IMR-90 (cell line): ENCODE measurements around the gene SNAPC4.

Source experiments
- BHLHE40 ChIP-seq: fragments of 150-350 bp; IDR thresholded peaks from 2 replicates; pipeline ENCODE4 v1.6.1; 2016; ENCODE audit warnings: mild to moderate bottlenecking, low read depth, low read length
- FOS ChIP-seq: fragments of 150-350 bp; IDR thresholded peaks from 2 replicates; pipeline ENCODE4 v1.6.1; 2016; ENCODE audit warnings: low read depth, low read length
- MXI1 ChIP-seq: IDR thresholded peaks from 2 replicates; pipeline ENCODE4 v1.6.1; 2012; ENCODE audit warnings: low read depth, mild to moderate bottlenecking, low read length, moderate library complexity, borderline replicate concordance
- NFE2L2 ChIP-seq: fragments of 150-350 bp; IDR thresholded peaks from 2 replicates; pipeline ENCODE4 v1.6.1; 2016; ENCODE audit warnings: low read depth, mild to moderate bottlenecking, low read length
- POLR2A ChIP-seq: IDR thresholded peaks from 2 replicates; pipeline ENCODE4 v1.6.1; 2012; ENCODE audit warnings: mild to moderate bottlenecking, low read depth, low read length
- RCOR1 ChIP-seq: IDR thresholded peaks from 2 replicates; pipeline ENCODE4 v1.6.1; 2012; ENCODE audit warnings: mild to moderate bottlenecking, low read length, improper control_type of control experiment; ENCODE audit not compliant: insufficient replicate concordance
- RFX5 ChIP-seq: IDR thresholded peaks from 2 replicates; pipeline ENCODE4 v1.8.0; 2012; ENCODE audit warnings: low read depth, mild to moderate bottlenecking, low read length, moderate library complexity
- SMC3 ChIP-seq: fragments of 150-350 bp; IDR thresholded peaks from 2 replicates; pipeline ENCODE4 v1.6.1; 2016; ENCODE audit warnings: low read depth, mild to moderate bottlenecking, antibody characterized with exemption, low read length, moderate library complexity
- TF ChIP-seq, protein P1 (sequence below): conservative IDR thresholded peaks from 2 replicates; pipeline ENCODE4 v1.5.1; 2012; ENCODE audit warnings: mild to moderate bottlenecking, low read depth, low read length, improper control_type of control experiment
- TF ChIP-seq, protein P2 (sequence below): fragments of 150-350 bp; IDR thresholded peaks from 2 replicates; pipeline ENCODE4 v1.6.1; 2017; ENCODE audit warnings: mild to moderate bottlenecking, antibody characterized with exemption, low read length, low read depth

DNA sequence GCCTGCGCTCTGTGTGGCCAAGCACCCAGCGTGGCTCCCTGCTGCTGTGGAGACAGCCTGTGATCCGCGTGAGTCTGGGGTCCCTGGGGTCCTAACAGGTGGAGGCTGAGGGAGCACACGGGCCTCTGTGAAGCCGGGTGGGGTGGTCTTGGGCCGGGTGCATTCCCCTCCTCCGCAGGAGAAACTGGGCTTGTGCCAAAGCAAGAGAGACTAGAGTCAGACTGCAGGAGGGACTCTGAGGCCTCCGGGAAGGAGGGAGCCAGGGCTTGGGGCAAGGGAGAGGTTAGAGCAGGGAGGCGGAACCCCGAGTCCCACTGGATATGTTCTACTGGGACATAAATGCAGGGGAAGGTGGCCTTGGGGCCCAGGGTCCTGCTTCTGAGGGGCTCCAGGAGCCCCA, 46.9 kb downstream of the SNAPC4 start:
- TF ChIP-seq, protein P1, sequence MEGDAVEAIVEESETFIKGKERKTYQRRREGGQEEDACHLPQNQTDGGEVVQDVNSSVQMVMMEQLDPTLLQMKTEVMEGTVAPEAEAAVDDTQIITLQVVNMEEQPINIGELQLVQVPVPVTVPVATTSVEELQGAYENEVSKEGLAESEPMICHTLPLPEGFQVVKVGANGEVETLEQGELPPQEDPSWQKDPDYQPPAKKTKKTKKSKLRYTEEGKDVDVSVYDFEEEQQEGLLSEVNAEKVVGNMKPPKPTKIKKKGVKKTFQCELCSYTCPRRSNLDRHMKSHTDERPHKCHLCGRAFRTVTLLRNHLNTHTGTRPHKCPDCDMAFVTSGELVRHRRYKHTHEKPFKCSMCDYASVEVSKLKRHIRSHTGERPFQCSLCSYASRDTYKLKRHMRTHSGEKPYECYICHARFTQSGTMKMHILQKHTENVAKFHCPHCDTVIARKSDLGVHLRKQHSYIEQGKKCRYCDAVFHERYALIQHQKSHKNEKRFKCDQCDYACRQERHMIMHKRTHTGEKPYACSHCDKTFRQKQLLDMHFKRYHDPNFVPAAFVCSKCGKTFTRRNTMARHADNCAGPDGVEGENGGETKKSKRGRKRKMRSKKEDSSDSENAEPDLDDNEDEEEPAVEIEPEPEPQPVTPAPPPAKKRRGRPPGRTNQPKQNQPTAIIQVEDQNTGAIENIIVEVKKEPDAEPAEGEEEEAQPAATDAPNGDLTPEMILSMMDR, result no peak
- TF ChIP-seq RFX5 (no peak), POLR2A (no peak), NFE2L2 (no peak), FOS (no peak), RCOR1 (no peak), MXI1 (no peak), BHLHE40 (no peak), SMC3 (no peak)
- TF ChIP-seq, protein P2, sequence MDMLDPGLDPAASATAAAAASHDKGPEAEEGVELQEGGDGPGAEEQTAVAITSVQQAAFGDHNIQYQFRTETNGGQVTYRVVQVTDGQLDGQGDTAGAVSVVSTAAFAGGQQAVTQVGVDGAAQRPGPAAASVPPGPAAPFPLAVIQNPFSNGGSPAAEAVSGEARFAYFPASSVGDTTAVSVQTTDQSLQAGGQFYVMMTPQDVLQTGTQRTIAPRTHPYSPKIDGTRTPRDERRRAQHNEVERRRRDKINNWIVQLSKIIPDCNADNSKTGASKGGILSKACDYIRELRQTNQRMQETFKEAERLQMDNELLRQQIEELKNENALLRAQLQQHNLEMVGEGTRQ, result no peak
